NT2/D1 (cell line): ENCODE data around the gene CENPX.

Source experiments
- DNase-seq: peaks from one replicate; pipeline ENCODE4 v3.0.0-alpha.2; 2011; ENCODE audit warnings: low read depth, low spot score
- H3K27me3 ChIP-seq: 2 replicates; pipeline ENCODE4 v1.6.0; 2011; ENCODE audit warnings: mild to moderate bottlenecking; ENCODE audit not compliant: insufficient read length, insufficient read depth
- H3K36me3 ChIP-seq: 2 replicates; pipeline ENCODE4 v1.6.1; 2011; ENCODE audit warnings: mild to moderate bottlenecking, low read length, mixed read lengths; ENCODE audit not compliant: insufficient read depth, insufficient read length
- H3K4me1 ChIP-seq: 2 replicates; pipeline ENCODE4 v1.5.1; 2011; ENCODE audit not compliant: insufficient read depth, insufficient read length
- H3K4me3 ChIP-seq: 2 replicates; pipeline ENCODE4 v1.5.1; 2011; ENCODE audit warnings: low read depth; ENCODE audit not compliant: insufficient read length
- H3K9ac ChIP-seq: 2 replicates; pipeline ENCODE4 v1.6.0; 2011; ENCODE audit warnings: low read depth; ENCODE audit not compliant: insufficient read length
- H3K9me3 ChIP-seq: 2 replicates; pipeline ENCODE4 v1.5.1; 2011; ENCODE audit warnings: mild to moderate bottlenecking, low read length; ENCODE audit not compliant: insufficient read depth
- SUZ12 ChIP-seq: IDR thresholded peaks from 2 replicates; pipeline ENCODE4 v1.6.1; 2011; ENCODE audit not compliant: insufficient read length, insufficient read depth; ENCODE audit errors: extremely low read depth
- YY1 ChIP-seq: IDR thresholded peaks from 2 replicates; pipeline ENCODE4 v1.6.1; 2011; ENCODE audit not compliant: insufficient read length, insufficient read depth
- ZNF274 ChIP-seq: IDR thresholded peaks from 2 replicates; pipeline ENCODE4 v1.6.1; 2011; ENCODE audit warnings: mild to moderate bottlenecking, low read depth, low read length

CENPX gene

GRCh38 chr17:82015311-82015971 is 7.2 kb downstream of the CENPX start:
- Histone ChIP-seq H3K9me3 (no peaks in the 10 kb centered on the region), H3K36me3 (peaks cover 56% of the 10 kb centered on the region), H3K4me3 (no peak overlapping the region), H3K4me1 (peaks cover 36% of the 10 kb centered on the region), H3K9ac (peak overlapping the region; percentile 50), H3K27me3 (no peaks in the 10 kb centered on the region)
- TF ChIP-seq SUZ12 (no peak), YY1 (no peak), ZNF274 (no peak)
- DNase-seq, result no peak

DNA sequence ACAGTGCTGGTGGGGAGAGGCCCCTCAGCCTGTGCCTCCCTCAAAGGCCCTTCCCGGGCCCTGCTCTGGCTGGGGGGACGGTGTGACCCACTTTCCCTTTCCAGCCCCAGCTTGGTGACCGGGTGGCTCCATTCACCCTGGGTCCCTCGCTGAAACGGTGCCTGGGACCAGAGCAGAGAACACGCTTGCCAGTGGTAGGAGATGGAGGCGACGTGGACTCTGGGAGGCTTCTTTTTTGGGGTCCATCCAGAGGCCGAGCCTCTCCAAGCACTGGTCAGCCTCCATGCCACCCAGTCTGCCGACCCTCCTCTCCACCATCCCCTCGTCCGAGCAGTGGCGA is 7.7 kb downstream of the CENPX start:
- H3K4me1 ChIP-seq, result peaks cover 33% of the 10 kb centered on the region
- no peaks in the 10 kb centered on the region for H3K9me3 ChIP-seq
- no peak for DNase-seq
- H3K4me3 ChIP-seq, result no peak overlapping the region
- H3K9ac ChIP-seq, result peak overlapping the region; percentile 33
- peaks cover 57% of the 10 kb centered on the region for H3K36me3 ChIP-seq
- no peaks in the 10 kb centered on the region for H3K27me3 ChIP-seq
- no peak for TF ChIP-seq YY1
- no peak for TF ChIP-seq ZNF274
- no peak for TF ChIP-seq SUZ12

- H3K4me3 ChIP-seq, result no peak overlapping the region
- no peaks in the 10 kb centered on the region for H3K9me3 ChIP-seq
- peaks cover 33% of the 10 kb centered on the region for H3K4me1 ChIP-seq
- peaks cover 57% of the 10 kb centered on the region for H3K36me3 ChIP-seq
- no peak for DNase-seq
- peak overlapping the region; percentile 38 for H3K9ac ChIP-seq
- no peak for TF ChIP-seq ZNF274
- TF ChIP-seq YY1, result no peak
- no peak for TF ChIP-seq SUZ12
- no peaks in the 10 kb centered on the region for H3K27me3 ChIP-seq
Measured at GRCh38 chr17:82014432-82014831, 8.2 kb downstream of the CENPX start.

DNA sequence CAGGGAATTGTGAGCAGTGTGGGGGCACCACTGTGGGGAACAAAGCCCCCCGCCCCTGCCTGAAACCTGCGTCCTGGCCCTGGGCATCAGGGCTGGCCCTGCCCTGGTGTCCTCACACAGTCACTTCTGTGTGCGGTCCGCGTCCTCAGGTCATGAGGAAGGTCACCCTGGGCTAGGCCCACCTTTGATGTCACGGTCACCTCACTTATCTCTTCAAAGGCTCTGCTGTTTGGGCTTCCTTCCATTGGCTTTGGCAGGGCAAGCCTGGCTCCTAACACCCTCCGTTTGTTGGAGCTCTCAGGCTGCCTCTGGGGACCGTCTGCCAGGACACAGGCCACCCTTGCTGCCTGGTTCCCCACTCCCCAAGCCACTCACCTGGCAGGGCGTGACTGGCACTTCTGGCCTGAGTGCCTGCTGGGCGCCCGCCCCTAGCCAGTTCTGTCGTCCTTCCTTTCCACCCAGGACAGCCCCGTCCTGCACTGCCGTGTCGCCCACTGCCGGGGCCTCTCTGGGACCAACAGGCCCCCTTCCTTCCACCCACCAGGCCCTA is 8.8 kb downstream of the CENPX start:
- DNase-seq, result no peak
- Histone ChIP-seq H3K9ac (peak overlapping the region; percentile 74), H3K9me3 (no peaks in the 10 kb centered on the region), H3K4me1 (peaks cover 33% of the 10 kb centered on the region), H3K27me3 (no peaks in the 10 kb centered on the region), H3K36me3 (peaks cover 57% of the 10 kb centered on the region), H3K4me3 (no peak overlapping the region)
- TF ChIP-seq SUZ12, result no peak
- TF ChIP-seq YY1, result no peak

DNA sequence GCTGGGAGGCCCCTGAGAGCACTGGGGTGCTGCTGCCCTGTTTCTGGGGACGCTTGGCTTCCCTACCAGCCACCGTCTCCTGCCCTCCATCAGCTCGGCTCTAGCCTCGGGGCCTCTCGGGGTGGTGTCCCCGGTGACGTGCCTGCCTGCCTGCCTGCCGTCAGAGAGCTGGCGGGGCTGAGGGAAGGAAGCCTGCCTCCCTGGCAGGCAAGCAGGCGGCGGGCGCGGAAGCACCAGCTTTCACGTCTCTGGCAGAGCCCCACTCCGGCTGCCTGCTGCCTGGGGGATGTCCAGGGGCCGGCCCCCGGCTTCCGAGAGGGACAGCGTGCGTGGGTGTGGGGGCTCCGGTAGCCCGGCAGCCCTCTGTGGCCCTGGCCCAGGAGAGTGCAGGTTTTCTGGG is 9.3 kb downstream of the CENPX start:
- Histone ChIP-seq H3K9ac (peak overlapping the region; percentile 74), H3K4me3 (no peak overlapping the region), H3K27me3 (no peaks in the 10 kb centered on the region), H3K36me3 (peaks cover 52% of the 10 kb centered on the region), H3K4me1 (peaks cover 36% of the 10 kb centered on the region), H3K9me3 (no peaks in the 10 kb centered on the region)
- TF ChIP-seq ZNF274, result no peak
- TF ChIP-seq SUZ12, result no peak
- no peak for TF ChIP-seq YY1
- DNase-seq, result no peak

- peaks cover 40% of the 10 kb centered on the region for H3K4me1 ChIP-seq
- no peaks in the 10 kb centered on the region for H3K9me3 ChIP-seq
- no peak overlapping the region for H3K4me3 ChIP-seq
- H3K9ac ChIP-seq, result peak overlapping the region; percentile 79
- peaks cover 47% of the 10 kb centered on the region for H3K36me3 ChIP-seq
- H3K27me3 ChIP-seq, result no peaks in the 10 kb centered on the region
- TF ChIP-seq YY1, result no peak
- no peak for TF ChIP-seq SUZ12
- TF ChIP-seq ZNF274, result no peak
- no peak for DNase-seq
Measured at GRCh38 chr17:82012640-82013295, 9.9 kb downstream of the CENPX start.

DNA sequence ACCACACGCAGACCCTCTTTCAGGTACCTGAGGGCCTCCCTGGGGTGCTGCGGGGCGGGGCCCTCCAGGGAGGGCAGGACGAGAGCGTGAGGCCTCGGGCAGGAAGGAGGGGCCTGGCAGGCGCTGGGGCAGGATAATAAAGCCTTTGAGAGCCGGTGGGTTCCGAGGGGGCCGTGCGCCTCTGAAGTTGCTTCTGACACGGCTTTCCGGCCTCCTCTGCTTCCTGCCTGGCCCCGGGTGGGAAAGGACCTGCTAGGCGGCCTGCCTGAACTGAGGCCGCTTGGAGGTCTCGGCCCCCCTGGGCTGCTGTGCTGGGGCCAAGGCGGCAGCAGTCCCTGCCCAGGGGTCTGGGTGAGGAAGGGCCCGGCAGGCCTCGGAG is 10.4 kb downstream of the CENPX start:
- Histone ChIP-seq H3K9ac (peak overlapping the region; percentile 79), H3K36me3 (peaks cover 46% of the 10 kb centered on the region), H3K4me3 (no peak overlapping the region), H3K27me3 (no peaks in the 10 kb centered on the region), H3K4me1 (peaks cover 45% of the 10 kb centered on the region), H3K9me3 (no peaks in the 10 kb centered on the region)
- DNase-seq, result no peak
- TF ChIP-seq ZNF274, result no peak
- no peak for TF ChIP-seq SUZ12
- no peak for TF ChIP-seq YY1
